Measurements from ENCODE around the gene POLN.

The POLN gene

DNA sequence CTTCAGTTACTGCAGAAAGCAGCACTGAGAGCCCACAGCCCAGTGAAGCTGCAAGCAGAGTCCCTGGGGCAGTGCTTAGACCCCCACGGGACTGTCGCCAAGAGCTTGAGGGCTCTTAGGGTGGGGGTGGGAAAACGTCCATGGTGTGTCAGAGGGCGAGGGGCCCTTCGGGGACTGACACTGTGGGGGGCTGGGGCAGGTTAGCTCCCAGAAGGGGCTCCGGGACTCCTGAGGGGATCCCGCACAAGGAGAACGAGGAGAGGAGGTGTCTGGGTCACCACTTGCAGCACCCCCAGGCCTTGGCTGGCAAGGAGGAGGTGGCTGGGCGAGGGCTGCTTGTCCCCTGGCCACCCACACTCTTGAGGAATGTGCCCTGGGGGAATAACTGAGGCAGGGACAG lies 162.0 kb downstream of the POLN start:
- DNase-seq = no peak

DNA sequence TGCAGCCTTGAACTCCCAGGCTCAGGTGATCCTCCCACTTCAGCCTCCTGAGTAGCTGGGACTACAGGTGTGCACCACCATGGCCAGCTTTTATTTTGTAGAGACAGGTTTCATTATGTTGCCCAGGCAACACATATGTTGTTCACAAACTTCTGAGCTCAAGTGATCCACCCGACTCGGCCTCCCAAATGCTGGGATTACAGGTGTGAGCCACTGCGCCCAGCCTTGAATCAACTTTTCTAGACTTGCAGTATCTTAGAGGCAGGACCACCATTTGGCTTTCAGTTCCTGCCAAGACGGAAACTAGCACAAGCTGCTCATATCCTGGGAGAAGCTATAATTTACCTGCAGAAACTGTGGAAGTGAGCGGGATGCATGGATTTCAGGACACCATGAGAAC lies 162.9 kb downstream of the POLN start:
- DNase-seq = no peak

DNA sequence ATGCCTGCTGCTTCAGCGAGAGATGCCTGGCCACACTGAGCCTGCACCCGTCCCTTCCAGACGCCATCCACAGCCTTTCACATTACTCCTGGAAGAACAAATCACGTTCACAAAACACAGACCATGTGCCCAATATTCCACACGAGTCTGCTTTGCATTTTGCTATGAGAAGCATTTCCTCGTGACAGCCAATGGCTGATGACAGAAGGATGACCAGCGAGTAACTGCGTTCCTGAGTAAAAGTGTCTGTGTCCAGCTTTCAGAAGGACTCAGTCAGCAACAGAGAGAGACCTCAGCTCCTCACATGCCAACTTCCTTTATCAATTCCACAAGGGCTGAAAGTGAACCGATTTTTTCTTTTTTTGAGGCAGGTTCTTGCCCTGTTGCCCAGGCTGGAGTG lies 163.3 kb downstream of the POLN start:
- DNase-seq = no peak

- DNase-seq = no peak
Observed at GRCh38 chr4:2077537-2078460, 164.1 kb downstream of the POLN start.

DNA sequence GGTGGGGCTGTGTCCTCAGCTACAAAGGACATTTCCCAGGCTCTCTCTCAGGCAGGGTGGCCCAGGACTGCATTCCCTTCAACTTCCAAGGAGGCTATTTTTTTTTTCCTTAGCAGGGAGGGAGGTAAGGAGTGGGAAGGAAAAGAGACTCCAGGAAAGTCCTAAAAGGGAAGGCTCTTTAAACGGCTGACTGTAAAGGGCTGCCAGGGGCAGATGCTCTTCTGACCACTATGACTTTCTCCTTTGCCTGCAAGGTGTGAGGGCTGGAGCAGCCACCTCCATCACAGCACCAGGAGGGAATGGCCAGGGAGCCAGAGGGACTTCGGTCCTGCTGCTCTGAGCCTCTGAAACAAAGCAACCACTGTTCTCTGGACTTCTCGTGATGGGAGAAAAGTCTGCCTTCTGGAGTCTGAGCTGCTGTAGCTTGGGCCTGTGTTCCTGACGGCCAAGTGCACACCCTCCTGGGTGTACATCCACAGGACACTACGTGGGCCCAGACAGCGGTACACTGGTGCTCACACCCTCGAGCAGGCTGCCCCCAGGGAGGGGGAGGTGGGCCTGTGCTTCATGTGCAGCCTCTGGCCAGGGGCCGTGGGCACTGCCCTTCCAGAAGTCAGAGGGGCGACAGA lies 164.9 kb downstream of the POLN start:
- DNase-seq = no peak

DNA sequence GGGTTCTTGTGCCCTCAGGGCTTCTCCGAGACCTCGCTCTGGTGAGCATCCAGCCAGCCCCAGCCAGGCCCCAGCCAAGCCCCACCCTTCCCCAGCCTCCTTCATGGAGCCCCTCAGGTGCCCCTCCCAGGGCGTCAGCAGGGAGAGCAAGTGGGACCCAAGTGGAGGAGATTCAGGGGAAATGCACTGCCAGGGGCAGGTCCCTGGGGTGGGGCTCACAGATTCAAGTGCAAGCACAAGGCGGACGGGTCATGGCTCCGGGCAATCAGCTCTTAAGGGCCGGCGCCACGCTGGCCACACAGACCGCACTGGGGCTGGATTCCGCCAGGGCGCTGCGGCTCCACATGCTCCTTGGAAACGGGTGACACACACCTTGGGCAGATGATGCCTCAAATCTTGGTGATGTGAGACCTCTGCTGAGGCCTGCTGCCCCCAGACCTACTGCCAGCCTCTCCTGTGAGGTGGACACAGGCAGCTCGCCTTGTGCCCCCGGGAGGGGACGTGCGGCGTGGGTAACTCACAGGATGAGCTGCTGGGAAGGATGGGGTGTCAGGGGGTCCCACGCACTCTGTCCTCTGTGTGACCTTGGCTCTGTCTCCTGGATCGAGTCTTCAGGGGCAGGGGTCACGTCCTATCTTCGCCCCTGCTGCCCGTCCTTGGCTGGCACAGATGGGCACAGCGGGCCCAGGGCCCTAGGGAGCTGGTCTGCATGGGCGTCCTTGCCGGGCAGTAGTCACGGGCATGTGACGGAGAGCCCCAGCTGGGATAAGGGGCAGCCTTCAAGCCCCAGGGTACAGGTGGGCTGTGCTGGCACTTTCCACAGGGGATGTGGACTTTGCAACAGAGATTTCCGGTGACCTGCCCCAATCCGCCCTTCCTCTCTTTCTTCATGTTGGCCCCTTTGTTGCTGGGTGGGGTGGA lies 165.7 kb downstream of the POLN start:
- DNase-seq = no peak

DNA sequence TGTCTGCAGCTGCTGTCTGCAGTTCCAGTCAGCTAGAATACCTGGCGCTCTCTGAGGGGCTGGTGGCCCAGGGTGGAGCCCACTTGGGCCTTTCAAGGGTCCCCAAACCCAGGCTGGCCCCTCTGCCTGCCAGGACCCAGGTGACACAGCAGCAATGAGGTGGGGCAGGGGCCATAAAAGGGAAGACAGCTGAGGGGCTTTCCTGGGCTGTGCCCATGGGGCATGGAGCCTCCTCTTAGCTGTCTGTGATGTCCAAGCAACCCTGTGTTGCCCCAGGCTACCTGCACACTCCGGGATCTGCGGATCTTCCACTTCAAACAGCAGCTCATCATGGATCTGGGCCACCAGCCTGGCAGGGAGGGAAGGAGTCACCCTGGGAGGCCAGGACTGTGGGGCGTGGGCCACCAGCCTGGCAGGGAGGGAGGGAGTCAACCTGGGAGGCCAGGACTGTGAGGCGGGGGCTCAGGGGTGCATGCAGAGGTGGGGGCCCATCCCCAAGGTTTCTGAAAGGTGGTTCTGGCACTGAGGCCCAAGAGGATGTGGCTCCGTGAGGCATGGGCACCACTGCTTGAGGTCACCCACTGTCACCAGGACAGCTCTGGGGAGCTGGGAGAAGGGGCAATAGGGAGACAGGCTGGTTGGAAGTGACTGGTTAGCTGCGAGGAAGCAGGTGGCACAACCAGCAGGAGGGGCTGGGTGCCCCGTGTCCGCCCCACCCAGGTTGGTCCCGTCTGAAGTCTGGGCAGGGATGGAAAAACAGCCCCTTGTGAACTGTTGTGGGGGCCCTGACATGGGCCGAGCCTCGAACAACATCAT lies 166.5 kb downstream of the POLN start:
- no peak for DNase-seq

DNA sequence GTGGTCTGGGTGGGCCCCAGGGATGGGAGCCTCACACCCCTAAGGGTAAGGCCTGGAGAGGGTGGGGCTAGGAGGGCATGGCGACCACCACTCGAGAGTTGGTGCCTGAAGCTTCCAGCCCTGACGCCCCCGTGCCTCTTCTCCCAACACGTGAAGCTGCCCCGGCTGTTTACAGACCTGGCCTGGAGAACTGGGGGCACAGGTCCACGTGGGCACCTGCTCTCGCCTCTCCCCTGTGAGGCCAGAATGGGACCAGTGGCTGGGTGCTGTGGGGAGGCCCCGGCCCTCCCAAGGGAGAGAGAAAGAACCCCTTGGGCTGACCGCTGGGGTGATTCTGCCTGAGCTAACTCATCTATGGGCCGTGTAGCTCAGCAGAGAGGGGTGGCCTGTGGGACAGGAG lies 167.3 kb downstream of the POLN start:
- no peak for DNase-seq

GRCh38 chr4:2073808-2074481 lies 168.0 kb downstream of the POLN start:
- no peak for DNase-seq

GRCh38 chr4:2072971-2073807 lies 168.7 kb downstream of the POLN start:
- no peak for DNase-seq

DNA sequence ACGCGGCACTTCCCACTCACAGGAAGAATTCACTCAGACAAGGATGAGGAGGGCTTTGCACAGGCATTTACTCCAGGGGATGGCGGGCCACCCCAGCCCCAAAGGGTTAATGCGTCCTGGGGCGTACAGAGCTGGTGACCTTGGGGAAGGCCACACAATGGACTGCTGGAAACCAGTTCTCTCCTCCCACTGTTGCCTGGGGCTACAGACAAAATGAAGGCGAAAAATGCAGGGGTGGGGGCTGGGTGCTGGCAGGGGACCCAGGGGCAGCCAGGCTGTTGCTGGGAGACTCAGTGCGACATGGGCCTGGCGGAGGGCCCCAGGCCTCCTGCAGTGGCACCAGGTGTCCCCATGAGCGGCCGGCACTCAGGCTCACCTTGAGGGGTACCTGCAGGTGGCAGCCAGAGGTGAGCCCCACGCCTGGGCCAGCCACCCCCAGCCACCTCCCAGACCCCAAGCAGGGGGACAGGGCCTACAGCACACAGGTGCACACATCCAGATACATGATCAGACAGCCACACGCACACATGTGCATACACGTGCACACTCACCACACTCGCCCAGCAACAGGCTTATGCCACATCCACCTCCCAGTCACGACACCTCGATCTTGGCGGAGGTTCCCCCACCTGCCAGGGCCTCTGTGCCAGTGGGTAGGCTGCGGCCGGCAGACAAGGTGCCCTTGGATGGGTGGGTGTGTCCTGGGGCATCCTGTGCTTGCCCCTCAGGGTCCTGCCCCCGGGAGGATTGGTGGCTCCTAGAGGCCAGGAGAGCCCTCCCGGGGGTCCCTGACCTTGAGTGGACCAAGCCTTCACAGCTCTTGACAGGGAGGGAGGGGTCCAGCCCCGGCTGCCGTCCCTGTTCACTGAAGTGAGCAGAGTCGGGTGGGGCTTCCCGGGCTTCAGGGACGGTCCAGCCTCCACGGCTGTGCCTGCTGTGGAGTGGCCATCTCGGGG lies 169.7 kb downstream of the POLN start:
- no peak for DNase-seq

GRCh38 chr4:2071252-2071911 lies 170.5 kb downstream of the POLN start:
- DNase-seq = no peak

GRCh38 chr4:2070421-2071251 lies 171.3 kb downstream of the POLN start:
- DNase-seq = no peak

- DNase-seq = no peak
Observed at GRCh38 chr4:2069986-2070385, 171.9 kb downstream of the POLN start.

DNA sequence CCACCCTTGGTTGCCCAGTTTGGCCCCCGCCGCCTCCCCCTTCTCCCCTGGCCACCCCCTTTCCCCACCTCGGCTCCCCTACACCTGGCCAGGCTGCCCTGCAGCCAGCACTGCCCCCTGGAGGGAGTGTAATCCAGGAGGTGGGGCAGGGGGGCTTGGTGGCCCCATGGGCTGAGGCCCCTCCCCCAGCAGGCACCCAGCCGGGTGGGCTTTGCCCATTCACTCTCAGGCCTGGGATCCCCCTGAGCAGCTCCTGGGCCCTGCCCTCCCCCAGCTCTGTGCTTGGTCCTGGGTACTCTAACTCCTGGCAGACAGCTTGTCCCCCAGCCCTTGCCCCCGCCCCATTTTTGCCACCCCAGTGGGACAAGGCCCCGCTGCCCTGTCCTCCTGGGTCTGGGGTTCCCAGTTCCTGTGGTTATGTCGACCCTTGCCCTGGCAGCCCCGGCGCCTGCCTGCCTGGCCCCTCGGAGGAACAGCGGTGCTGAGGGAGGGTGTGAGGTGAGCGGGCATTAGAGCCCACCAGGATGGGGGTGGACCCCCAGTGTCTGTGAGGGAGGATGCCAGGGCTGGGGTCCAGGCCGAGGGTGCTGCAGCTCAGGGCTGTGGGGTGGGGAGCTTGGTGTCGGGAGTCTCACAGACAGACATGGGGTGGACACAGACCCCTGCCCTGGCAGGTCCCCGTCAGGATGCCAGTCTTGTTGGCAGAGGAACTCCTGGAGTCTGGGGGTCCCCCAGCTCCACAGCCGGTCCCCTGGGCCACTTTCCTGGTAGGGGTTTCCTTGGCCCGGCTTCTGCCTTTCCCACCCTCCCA lies 172.6 kb downstream of the POLN start:
- DNase-seq = no peak

DNA sequence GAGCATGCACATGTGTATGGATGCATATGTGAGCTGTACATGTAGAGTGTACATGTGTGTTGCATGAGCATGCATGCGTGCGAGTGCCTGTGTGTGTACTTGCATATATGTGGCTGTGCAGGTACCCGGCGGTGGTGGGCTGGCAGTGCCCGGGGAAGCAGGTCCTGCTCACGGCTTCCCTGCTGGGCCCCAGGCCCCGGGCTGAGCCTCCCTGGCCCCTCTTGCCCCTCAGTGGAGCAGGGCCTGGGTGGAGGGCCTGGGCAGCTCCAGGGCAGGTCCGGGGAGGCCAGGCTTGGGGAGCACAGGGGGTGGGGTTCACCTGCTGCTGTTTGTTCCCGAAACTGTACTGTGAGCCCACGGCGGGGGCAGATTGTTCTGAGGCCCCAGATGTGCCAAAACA lies 173.4 kb downstream of the POLN start:
- no peak for DNase-seq

DNA sequence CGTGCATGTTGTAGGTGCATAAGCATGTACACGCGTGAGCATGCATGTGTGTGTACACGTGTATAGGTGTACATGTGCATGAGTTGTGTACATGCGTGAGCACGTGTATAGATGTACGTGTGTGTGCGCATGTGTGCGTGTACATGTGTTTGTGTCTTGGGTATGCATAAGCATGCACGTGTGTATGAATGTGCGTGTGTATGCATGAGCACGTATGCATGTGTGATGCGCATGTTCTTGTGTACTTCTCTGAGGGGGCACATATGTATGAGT lies 173.8 kb downstream of the POLN start:
- no peak for DNase-seq

Measured in NCI-H510A (cell line).